GM23338 (cell line): Measurements from ENCODE around the gene GABARAP. TPM values are rescaled to one million over a fixed set of nuclear protein-coding genes. Genes with fewer than 3 reads are reported as not detected.
A peak's percentile ranks its signal among the peaks of the same experiment; 100 is the strongest.

Source experiments
- ATAC-seq: fragments of 200-7000 bp; cut with Tn5 transposase; 3 replicates; pipeline ENCODE4 v1.9.1; 2020
- DNase-seq: peaks from one replicate; pipeline ENCODE4 v3.0.0-alpha.2; 2015; ENCODE audit warnings: low spot score
- H2AFZ ChIP-seq: fragments of 200-600 bp; sonication (generic); 2 replicates; pipeline ENCODE4 v1.8.0; 2016; ENCODE audit warnings: antibody characterized with exemption, mild to moderate bottlenecking, moderate library complexity
- H3F3A ChIP-seq: fragments of 200-600 bp; sonication (generic); replicated peaks from 2 replicates; pipeline ENCODE4 v1.8.0; 2017; ENCODE audit warnings: antibody characterized with exemption, mixed run types, low read depth
- H3K27ac ChIP-seq: fragments of 200-600 bp; sonication (generic); 2 replicates; pipeline ENCODE4 v1.6.1; 2016; ENCODE audit warnings: low read depth
- H3K27me3 ChIP-seq: fragments of 200-600 bp; sonication (generic); 2 replicates; pipeline ENCODE4 v1.8.0; 2016; ENCODE audit warnings: mild to moderate bottlenecking, mixed run types, moderate library complexity; ENCODE audit not compliant: insufficient read depth
- H3K36me3 ChIP-seq: fragments of 200-600 bp; sonication (generic); 2 replicates; pipeline ENCODE4 v1.8.0; 2016; ENCODE audit warnings: mild to moderate bottlenecking; ENCODE audit not compliant: insufficient read depth
- H3K4me1 ChIP-seq: fragments of 200-600 bp; sonication (generic); 2 replicates; pipeline ENCODE4 v1.8.0; 2016; ENCODE audit warnings: mild to moderate bottlenecking, moderate library complexity; ENCODE audit not compliant: insufficient read depth
- H3K4me2 ChIP-seq: fragments of 200-600 bp; sonication (generic); 2 replicates; pipeline ENCODE4 v1.7.1; 2017; ENCODE audit warnings: mixed run types
- H3K4me3 ChIP-seq: fragments of 200-600 bp; sonication (generic); 2 replicates; pipeline ENCODE4 v1.6.1; 2016; ENCODE audit warnings: mixed run types
- H3K79me2 ChIP-seq: fragments of 200-600 bp; sonication (generic); replicated peaks from 2 replicates; pipeline ENCODE4 v1.8.0; 2017; ENCODE audit warnings: mild to moderate bottlenecking; ENCODE audit not compliant: insufficient read depth
- H3K9me2 ChIP-seq: fragments of 200-600 bp; sonication (generic); 2 replicates; pipeline ENCODE4 v1.8.0; 2017; ENCODE audit not compliant: insufficient read depth
- H4K20me1 ChIP-seq: fragments of 200-600 bp; sonication (generic); replicated peaks from 2 replicates; pipeline ENCODE4 v1.8.0; 2017; ENCODE audit warnings: mild to moderate bottlenecking; ENCODE audit not compliant: insufficient read depth
- H3K27ac Mint-ChIP-seq: 2 replicates; pipeline ENCODE4 v1.8.0; 2020; ENCODE audit warnings: inconsistent platforms, mild to moderate bottlenecking, moderate library complexity, mixed read lengths
- H3K27me3 Mint-ChIP-seq: 3 replicates; pipeline ENCODE4 v1.8.0; 2022; ENCODE audit warnings: low read depth, mild to moderate bottlenecking, moderate library complexity, mixed read lengths, inconsistent platforms; ENCODE audit not compliant: insufficient read depth, poor library complexity
- H3K36me3 Mint-ChIP-seq: 3 replicates; pipeline ENCODE4 v1.8.0; 2021; ENCODE audit warnings: low read depth, mild to moderate bottlenecking, inconsistent platforms, moderate library complexity, mixed read lengths
- H3K4me1 Mint-ChIP-seq: 3 replicates; pipeline ENCODE4 v1.8.0; 2020; ENCODE audit warnings: mild to moderate bottlenecking, inconsistent platforms, mixed read lengths
- H3K4me3 Mint-ChIP-seq: 3 replicates; pipeline ENCODE4 v1.8.0; 2021; ENCODE audit warnings: moderate library complexity, mild to moderate bottlenecking, inconsistent platforms, mixed read lengths
- H3K9me3 Mint-ChIP-seq: 3 replicates; pipeline ENCODE4 v1.8.0; 2020; ENCODE audit warnings: moderate library complexity, mild to moderate bottlenecking, inconsistent platforms, mixed read lengths
- CREB1 ChIP-seq: fragments of 250-450 bp; sonication (Bioruptor Pico); IDR thresholded peaks from 2 replicates; pipeline ENCODE4 v1.5.0; 2020; ENCODE audit warnings: low read depth, mild to moderate bottlenecking, moderate library complexity
- EZH2 ChIP-seq: fragments of 200-600 bp; sonication (generic); IDR thresholded peaks from one replicate; pipeline ENCODE4 v1.8.0; 2017; ENCODE audit warnings: antibody characterized with exemption, mild to moderate bottlenecking, low read depth; ENCODE audit not compliant: unreplicated experiment
- EZH2phosphoT487 ChIP-seq: fragments of 200-600 bp; sonication (generic); IDR thresholded peaks from one replicate; pipeline ENCODE4 v1.8.1; 2018; ENCODE audit warnings: antibody characterized with exemption; ENCODE audit not compliant: unreplicated experiment
- JUNB ChIP-seq: IDR thresholded peaks from one replicate; pipeline ENCODE4 v1.6.1; 2016; ENCODE audit warnings: antibody characterized with exemption; ENCODE audit not compliant: unreplicated experiment
- NANOG ChIP-seq: IDR thresholded peaks from 2 replicates; pipeline ENCODE4 v1.6.1; 2016; ENCODE audit warnings: antibody characterized with exemption, borderline replicate concordance
- POLR2AphosphoS5 ChIP-seq: IDR thresholded peaks from 2 replicates; pipeline ENCODE4 v1.6.1; 2016; ENCODE audit warnings: antibody characterized with exemption, low read depth
- STAT1 ChIP-seq: IDR thresholded peaks from one replicate; pipeline ENCODE4 v1.6.1; 2016; ENCODE audit warnings: antibody characterized with exemption; ENCODE audit not compliant: unreplicated experiment
- ZNF114 ChIP-seq: fragments of 250-450 bp; sonication (Bioruptor Pico); IDR thresholded peaks from 2 replicates; pipeline ENCODE4 v1.5.0; 2020; ENCODE audit warnings: mild to moderate bottlenecking, moderate library complexity
- ZNF331 ChIP-seq: fragments of 250-450 bp; sonication (Bioruptor Pico); IDR thresholded peaks from 2 replicates; pipeline ENCODE4 v1.5.0; 2020; ENCODE audit warnings: low read depth, mild to moderate bottlenecking, moderate library complexity
- polyA plus RNA-seq: library from polyadenylated mRNA; unstranded; fragments of >200 nt; fragmentation: Nextera tagmentation; extraction: Ambion mirVana; gene quantifications from 2 replicates; pipeline ENCODE4 v1.2.1, GENCODE V29; 2016
- total RNA-seq: library from RNA; depleted of rRNA; stranded (reverse); fragments of >200 nt; shearing (Covaris generic); gene quantifications from 2 replicates; pipeline ENCODE4 v1.2.3, GENCODE V29; 2014
- TF ChIP-seq, protein P1 (sequence below): IDR thresholded peaks from 2 replicates; pipeline ENCODE4 v1.6.1; 2016; ENCODE audit warnings: antibody characterized with exemption
- TF ChIP-seq, protein P2 (sequence below), 2 experiments: fragments of 200-600 bp in 1 of 2; sonication (generic) in 1 of 2; conservative IDR thresholded peaks; 2 replicates each; pipeline versions ENCODE4 v1.5.1 to v1.6.1; 2016 to 2017; ENCODE audit warnings: antibody characterized with exemption in 2 of 2, low read depth in 2 of 2, mild to moderate bottlenecking in 2 of 2, moderate library complexity in 1 of 2
- TF ChIP-seq, protein P3 (sequence below): IDR thresholded peaks from one replicate; pipeline ENCODE4 v1.6.1; 2018; ENCODE audit warnings: antibody characterized with exemption; ENCODE audit not compliant: unreplicated experiment
- TF ChIP-seq, protein P4 (sequence below): fragments of 250-450 bp; sonication (Bioruptor Pico); IDR thresholded peaks from 2 replicates; pipeline ENCODE4 v1.5.0; 2020; ENCODE audit warnings: mild to moderate bottlenecking, moderate library complexity

Gene GABARAP
- total and polyA plus RNA-seq, 2 experiments from 2014 or later, result 128 to 520 TPM

DNA sequence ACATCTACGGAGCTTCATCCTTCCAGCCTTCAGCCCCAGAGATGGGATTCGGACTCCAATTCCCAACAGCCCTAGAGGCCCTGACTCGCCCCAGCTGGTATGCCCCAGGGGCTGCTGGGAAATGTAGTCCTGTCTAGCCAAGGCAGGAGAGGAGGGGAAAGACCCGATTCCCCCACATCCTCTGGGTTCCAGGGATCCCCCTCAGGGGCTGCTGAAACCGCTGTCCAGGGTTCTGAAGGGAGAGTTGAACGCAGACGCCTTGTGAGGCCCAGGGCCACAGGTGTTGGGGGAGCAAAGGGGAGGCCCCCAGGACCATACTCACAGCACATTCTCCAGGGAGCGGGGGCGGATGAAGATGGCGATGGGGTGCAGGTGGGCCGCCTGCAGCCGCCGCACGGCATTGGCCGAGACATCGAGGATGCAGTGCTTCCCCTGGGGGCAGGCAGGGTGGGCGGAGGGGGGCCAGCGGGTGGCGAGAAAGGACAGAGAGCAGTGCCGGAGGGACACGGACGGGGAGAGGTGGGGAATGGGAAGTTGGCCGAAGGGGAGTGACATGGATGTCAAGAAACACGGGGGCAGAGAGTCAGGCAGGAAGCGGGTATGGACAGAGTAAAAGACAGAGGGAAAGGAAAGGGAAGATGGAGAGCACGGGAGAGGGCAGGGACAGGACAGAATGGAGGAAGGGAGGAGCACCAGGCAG lies 50.5 kb downstream of the GABARAP start:
- H3K27ac ChIP-seq, result no peak overlapping the region
- Mint-ChIP-seq H3K4me1 (peaks cover 2% of the 10 kb centered on the region; the same call in 1 of the 3 replicates), H3K9me3 (no peaks in the 10 kb centered on the region), H3K36me3 (peaks cover 59% of the 10 kb centered on the region), H3K27me3 (peaks cover 11% of the 10 kb centered on the region), H3K27ac (peak overlapping the region; percentile 30; the same call in 1 of the 2 replicates), H3K4me3 (no peak overlapping the region)
- peak; percentile 94 for DNase-seq
- TF ChIP-seq NANOG, result no peak
- no peak for TF ChIP-seq JUNB
- TF ChIP-seq, protein P1, sequence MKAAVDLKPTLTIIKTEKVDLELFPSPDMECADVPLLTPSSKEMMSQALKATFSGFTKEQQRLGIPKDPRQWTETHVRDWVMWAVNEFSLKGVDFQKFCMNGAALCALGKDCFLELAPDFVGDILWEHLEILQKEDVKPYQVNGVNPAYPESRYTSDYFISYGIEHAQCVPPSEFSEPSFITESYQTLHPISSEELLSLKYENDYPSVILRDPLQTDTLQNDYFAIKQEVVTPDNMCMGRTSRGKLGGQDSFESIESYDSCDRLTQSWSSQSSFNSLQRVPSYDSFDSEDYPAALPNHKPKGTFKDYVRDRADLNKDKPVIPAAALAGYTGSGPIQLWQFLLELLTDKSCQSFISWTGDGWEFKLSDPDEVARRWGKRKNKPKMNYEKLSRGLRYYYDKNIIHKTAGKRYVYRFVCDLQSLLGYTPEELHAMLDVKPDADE, result peak; percentile 99
- TF ChIP-seq EZH2, result no peak
- TF ChIP-seq CREB1 (CRISPR knock-in tag), result peak; percentile 84
- no peak for TF ChIP-seq EZH2phosphoT487
- TF ChIP-seq STAT1, result no peak
- TF ChIP-seq, protein P2, sequence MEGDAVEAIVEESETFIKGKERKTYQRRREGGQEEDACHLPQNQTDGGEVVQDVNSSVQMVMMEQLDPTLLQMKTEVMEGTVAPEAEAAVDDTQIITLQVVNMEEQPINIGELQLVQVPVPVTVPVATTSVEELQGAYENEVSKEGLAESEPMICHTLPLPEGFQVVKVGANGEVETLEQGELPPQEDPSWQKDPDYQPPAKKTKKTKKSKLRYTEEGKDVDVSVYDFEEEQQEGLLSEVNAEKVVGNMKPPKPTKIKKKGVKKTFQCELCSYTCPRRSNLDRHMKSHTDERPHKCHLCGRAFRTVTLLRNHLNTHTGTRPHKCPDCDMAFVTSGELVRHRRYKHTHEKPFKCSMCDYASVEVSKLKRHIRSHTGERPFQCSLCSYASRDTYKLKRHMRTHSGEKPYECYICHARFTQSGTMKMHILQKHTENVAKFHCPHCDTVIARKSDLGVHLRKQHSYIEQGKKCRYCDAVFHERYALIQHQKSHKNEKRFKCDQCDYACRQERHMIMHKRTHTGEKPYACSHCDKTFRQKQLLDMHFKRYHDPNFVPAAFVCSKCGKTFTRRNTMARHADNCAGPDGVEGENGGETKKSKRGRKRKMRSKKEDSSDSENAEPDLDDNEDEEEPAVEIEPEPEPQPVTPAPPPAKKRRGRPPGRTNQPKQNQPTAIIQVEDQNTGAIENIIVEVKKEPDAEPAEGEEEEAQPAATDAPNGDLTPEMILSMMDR (conservative IDR thresholded peaks at IDR 0.05; ENCODE audit: low read depth in 2 of 2), result no peak
- TF ChIP-seq, protein P3, sequence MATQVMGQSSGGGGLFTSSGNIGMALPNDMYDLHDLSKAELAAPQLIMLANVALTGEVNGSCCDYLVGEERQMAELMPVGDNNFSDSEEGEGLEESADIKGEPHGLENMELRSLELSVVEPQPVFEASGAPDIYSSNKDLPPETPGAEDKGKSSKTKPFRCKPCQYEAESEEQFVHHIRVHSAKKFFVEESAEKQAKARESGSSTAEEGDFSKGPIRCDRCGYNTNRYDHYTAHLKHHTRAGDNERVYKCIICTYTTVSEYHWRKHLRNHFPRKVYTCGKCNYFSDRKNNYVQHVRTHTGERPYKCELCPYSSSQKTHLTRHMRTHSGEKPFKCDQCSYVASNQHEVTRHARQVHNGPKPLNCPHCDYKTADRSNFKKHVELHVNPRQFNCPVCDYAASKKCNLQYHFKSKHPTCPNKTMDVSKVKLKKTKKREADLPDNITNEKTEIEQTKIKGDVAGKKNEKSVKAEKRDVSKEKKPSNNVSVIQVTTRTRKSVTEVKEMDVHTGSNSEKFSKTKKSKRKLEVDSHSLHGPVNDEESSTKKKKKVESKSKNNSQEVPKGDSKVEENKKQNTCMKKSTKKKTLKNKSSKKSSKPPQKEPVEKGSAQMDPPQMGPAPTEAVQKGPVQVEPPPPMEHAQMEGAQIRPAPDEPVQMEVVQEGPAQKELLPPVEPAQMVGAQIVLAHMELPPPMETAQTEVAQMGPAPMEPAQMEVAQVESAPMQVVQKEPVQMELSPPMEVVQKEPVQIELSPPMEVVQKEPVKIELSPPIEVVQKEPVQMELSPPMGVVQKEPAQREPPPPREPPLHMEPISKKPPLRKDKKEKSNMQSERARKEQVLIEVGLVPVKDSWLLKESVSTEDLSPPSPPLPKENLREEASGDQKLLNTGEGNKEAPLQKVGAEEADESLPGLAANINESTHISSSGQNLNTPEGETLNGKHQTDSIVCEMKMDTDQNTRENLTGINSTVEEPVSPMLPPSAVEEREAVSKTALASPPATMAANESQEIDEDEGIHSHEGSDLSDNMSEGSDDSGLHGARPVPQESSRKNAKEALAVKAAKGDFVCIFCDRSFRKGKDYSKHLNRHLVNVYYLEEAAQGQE, result peak; percentile 88
- TF ChIP-seq ZNF331 (CRISPR knock-in tag), result no peak
- no peak for TF ChIP-seq POLR2AphosphoS5
- TF ChIP-seq, protein P4, sequence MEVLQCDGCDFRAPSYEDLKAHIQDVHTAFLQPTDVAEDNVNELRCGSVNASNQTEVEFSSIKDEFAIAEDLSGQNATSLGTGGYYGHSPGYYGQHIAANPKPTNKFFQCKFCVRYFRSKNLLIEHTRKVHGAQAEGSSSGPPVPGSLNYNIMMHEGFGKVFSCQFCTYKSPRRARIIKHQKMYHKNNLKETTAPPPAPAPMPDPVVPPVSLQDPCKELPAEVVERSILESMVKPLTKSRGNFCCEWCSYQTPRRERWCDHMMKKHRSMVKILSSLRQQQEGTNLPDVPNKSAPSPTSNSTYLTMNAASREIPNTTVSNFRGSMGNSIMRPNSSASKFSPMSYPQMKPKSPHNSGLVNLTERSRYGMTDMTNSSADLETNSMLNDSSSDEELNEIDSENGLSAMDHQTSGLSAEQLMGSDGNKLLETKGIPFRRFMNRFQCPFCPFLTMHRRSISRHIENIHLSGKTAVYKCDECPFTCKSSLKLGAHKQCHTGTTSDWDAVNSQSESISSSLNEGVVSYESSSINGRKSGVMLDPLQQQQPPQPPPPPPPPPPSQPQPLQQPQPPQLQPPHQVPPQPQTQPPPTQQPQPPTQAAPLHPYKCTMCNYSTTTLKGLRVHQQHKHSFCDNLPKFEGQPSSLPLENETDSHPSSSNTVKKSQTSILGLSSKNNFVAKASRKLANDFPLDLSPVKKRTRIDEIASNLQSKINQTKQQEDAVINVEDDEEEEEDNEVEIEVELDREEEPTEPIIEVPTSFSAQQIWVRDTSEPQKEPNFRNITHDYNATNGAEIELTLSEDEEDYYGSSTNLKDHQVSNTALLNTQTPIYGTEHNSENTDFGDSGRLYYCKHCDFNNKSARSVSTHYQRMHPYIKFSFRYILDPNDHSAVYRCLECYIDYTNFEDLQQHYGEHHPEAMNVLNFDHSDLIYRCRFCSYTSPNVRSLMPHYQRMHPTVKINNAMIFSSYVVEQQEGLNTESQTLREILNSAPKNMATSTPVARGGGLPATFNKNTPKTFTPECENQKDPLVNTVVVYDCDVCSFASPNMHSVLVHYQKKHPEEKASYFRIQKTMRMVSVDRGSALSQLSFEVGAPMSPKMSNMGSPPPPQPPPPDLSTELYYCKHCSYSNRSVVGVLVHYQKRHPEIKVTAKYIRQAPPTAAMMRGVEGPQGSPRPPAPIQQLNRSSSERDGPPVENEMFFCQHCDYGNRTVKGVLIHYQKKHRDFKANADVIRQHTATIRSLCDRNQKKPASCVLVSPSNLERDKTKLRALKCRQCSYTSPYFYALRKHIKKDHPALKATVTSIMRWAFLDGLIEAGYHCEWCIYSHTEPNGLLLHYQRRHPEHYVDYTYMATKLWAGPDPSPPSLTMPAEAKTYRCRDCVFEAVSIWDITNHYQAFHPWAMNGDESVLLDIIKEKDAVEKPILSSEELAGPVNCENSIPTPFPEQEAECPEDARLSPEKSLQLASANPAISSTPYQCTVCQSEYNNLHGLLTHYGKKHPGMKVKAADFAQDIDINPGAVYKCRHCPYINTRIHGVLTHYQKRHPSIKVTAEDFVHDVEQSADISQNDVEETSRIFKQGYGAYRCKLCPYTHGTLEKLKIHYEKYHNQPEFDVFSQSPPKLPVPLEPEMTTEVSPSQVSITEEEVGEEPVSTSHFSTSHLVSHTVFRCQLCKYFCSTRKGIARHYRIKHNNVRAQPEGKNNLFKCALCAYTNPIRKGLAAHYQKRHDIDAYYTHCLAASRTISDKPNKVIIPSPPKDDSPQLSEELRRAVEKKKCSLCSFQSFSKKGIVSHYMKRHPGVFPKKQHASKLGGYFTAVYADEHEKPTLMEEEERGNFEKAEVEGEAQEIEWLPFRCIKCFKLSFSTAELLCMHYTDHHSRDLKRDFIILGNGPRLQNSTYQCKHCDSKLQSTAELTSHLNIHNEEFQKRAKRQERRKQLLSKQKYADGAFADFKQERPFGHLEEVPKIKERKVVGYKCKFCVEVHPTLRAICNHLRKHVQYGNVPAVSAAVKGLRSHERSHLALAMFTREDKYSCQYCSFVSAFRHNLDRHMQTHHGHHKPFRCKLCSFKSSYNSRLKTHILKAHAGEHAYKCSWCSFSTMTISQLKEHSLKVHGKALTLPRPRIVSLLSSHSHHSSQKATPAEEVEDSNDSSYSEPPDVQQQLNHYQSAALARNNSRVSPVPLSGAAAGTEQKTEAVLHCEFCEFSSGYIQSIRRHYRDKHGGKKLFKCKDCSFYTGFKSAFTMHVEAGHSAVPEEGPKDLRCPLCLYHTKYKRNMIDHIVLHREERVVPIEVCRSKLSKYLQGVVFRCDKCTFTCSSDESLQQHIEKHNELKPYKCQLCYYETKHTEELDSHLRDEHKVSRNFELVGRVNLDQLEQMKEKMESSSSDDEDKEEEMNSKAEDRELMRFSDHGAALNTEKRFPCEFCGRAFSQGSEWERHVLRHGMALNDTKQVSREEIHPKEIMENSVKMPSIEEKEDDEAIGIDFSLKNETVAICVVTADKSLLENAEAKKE (CRISPR knock-in tag), result no peak
- TF ChIP-seq ZNF114, result no peak
- H3K4me1 ChIP-seq, result no peaks in the 10 kb centered on the region; the same call in 1 of the 2 replicates
- no peaks in the 10 kb centered on the region for H3K27me3 ChIP-seq
- H3K4me3 ChIP-seq, result no peak overlapping the region
- H3K79me2 ChIP-seq, result no peaks in the 10 kb centered on the region
- ATAC-seq, result peak; percentile 95
- no peaks in the 10 kb centered on the region; the same call in 1 of the 2 replicates for H3K36me3 ChIP-seq
- H3K4me2 ChIP-seq, result no peak overlapping the region
- 0 out of 2 replicates have a peak, but pooled peaks cover 2% of the 10 kb centered on the region for H3F3A ChIP-seq
- H4K20me1 ChIP-seq, result peaks cover 6% of the 10 kb centered on the region
- no peaks in the 10 kb centered on the region for H3K9me2 ChIP-seq
- H2AFZ ChIP-seq, result no peak overlapping the region
